Heart right ventricle (tissue), 16 donors: Measurements from ENCODE around the gene LINC01488. TPM values are rescaled to one million over a fixed set of nuclear protein-coding genes. Genes with fewer than 3 reads are reported as not detected.

ENCODE experiments used
- ATAC-seq, 8 donors: fragments of 200-7000 bp; cut with Tn5 transposase; one replicate each; pipeline ENCODE4 v1.9.1; 2020; ENCODE audit warnings: mild to moderate bottlenecking in 8 of 8, moderate library complexity in 8 of 8, moderate number of reproducible peaks in 1 of 8
- DNase-seq, 2 donors: peaks; one replicate each; pipeline ENCODE4 v3.0.0-alpha.2; 2020
- H3K27ac ChIP-seq, 10 donors: fragments of 200-600 bp; sonication (generic) in 2 of 10; one replicate each; pipeline versions ENCODE4 v1.5.0 to v1.8.0; 2020 to 2022; ENCODE audit warnings: mild to moderate bottlenecking in 3 of 10
- H3K27me3 ChIP-seq, 7 donors: fragments of 200-600 bp; one replicate each; pipeline ENCODE4 v1.8.0; 2021 to 2022; ENCODE audit warnings: mild to moderate bottlenecking in 2 of 7
- H3K36me3 ChIP-seq, 9 donors: fragments of 200-600 bp; sonication (generic) in 1 of 9; one replicate each; pipeline versions ENCODE4 v1.5.0 to v1.8.0; 2020 to 2022; ENCODE audit warnings: mild to moderate bottlenecking in 2 of 9
- H3K4me1 ChIP-seq, 9 donors: fragments of 200-600 bp; sonication (generic) in 1 of 9; one replicate each; pipeline versions ENCODE4 v1.5.0 to v1.8.0; 2020 to 2022; ENCODE audit warnings: mild to moderate bottlenecking in 4 of 9
- H3K4me3 ChIP-seq, 10 donors: fragments of 200-600 bp; sonication (generic) in 2 of 10; one replicate each; pipeline versions ENCODE4 v1.5.0 to v1.8.0; 2020 to 2022; ENCODE audit warnings: mild to moderate bottlenecking in 7 of 10, moderate library complexity in 2 of 10
- H3K9me3 ChIP-seq, 11 donors: fragments of 200-600 bp in 10 of 11; sonication (generic) in 2 of 11; one replicate each; pipeline versions ENCODE4 v1.5.0 to v1.8.0; 2013 to 2022; ENCODE audit warnings: mild to moderate bottlenecking in 2 of 11, control low read depth in 1 of 11, moderate library complexity in 1 of 11
- CTCF ChIP-seq, 9 donors: fragments of 200-600 bp; sonication (generic) in 2 of 9; IDR thresholded peaks; one replicate each; pipeline versions ENCODE4 v1.5.0 to v1.8.0; 2021 to 2022; ENCODE audit warnings: antibody characterized with exemption in 9 of 9, mild to moderate bottlenecking in 5 of 9, moderate library complexity in 1 of 9
- WGBS, 2 donors: extraction: QIAGEN DNeasy Blood & Tissue Kit; methylation state at CpG; one replicate each; pipeline ENCODE4 v1.1.7; 2013; ENCODE audit warnings: inconsistent platforms in 1 of 2; 5-methylcytosine and 5-hydroxymethylcytosine counted together
- intact Hi-C, 10 donors: fragments of 100-400 bp; cut with DNase I; formaldehyde crosslinking; loops; one replicate each; pipeline versions ENCODE4 v1.11.1 to v1.14.2; 2022
- polyA plus RNA-seq, 2 donors: library from polyadenylated mRNA; stranded (reverse); fragments of 200-250 nt; gene quantifications; one replicate each; pipeline ENCODE4 v1.2.3, GENCODE V29; 2013
- total RNA-seq, 10 donors: library from RNA; stranded (reverse); fragmentation: NEBNext Ultra II Directional in 3 of 10; extraction: Animal tissue kit (Norgen Biotek cat#: 25700) in 3 of 10; gene quantifications; one replicate each; pipeline versions ENCODE4 v1.2.1 to v1.2.4, GENCODE V29; 2021 to 2023
- donor health status: Arrhythmogenic right ventricular cardiomyopathy.
- donor health status: ischemic (EF 13 %, LVEDD 7.1; RV severe dilation, severe dysfunction).
- donor health status: healthy with polysubstance abuse.
- donor health status: DM: no; HTN: yes; CAD: no.
- donor health status: DM: no; HTN: no; CAD: no.
- donor health status: ischemic (EF 25% LVEDD 6.9; RV normal size, moderate dysfunction).
- donor health status: ischemic (EF 25% LVEDD 5.7; RV mildly dilated, moderate dysfunction).
- donor health status: healthy.
- donor health status: DM: yes; HTN: yes; CAD: no.
- donor health status: Ischemic cardiomyopathy.
- donor health status: ischemic (EF 35%, LVEDD 5.7; RV mildly dilated, moderate dysfunction).
- donor health status: nonischemic (EF 11% LVEDD 7.7; RV severe dilation, severe dysfunction).
- donor health status: DM: yes; HTN: yes; CAD: no.
- donor health status: PGD.
- donor health status: ischemic (EF 29% LVEDD 5.4; RV normal size, mild dysfunction).
- donor health status: nonischemic (EF 23%, LVEDD 6.1; RV moderate dilation, normal function).

The LINC01488 gene
- total and polyA plus RNA-seq, 12 donors = 0.03 to 0.59 (median 0.15) TPM; not detected in 4

GRCh38 chr11:69531717-69532088 is 50.2 kb downstream of the LINC01488 start:
- Histone ChIP-seq H3K27ac (no peak overlapping the region), H3K4me1 (no peaks in the 10 kb centered on the region), H3K4me3 (no peak overlapping the region), H3K27me3 (no peaks in the 10 kb centered on the region), H3K36me3 (no peaks in the 10 kb centered on the region), H3K9me3 (no peaks in the 10 kb centered on the region)
- intact Hi-C loops = no loop called here
- DNase-seq (no peak), ATAC-seq (no peak)
- WGBS, 2 donors = 88 to 92% methylated on average over 9 of the region's 9 CpGs
- no peak for TF ChIP-seq CTCF (IDR thresholded peaks at IDR 0.05)

GRCh38 chr11:69533296-69534165 is 52.1 kb downstream of the LINC01488 start:
- Histone ChIP-seq H3K4me3 (no peak overlapping the region), H3K27me3 (no peaks in the 10 kb centered on the region), H3K4me1 (peaks cover 0 to 10% (median 3%) of the 10 kb centered on the region in 9 donors), H3K27ac (no peak overlapping the region), H3K9me3 (no peaks in the 10 kb centered on the region), H3K36me3 (no peaks in the 10 kb centered on the region)
- peak in 1 of 8 donors; percentile 8 for ATAC-seq
- 80 to 85% methylated on average over 23 of the region's 23 CpGs for WGBS, 2 donors
- TF ChIP-seq CTCF (IDR thresholded peaks at IDR 0.05) = no peak
- intact Hi-C loops = no loop called here
- DNase-seq = no peak

- intact Hi-C loops = no loop called here
- H3K4me3 ChIP-seq = no peak overlapping the region
- WGBS, 2 donors = 56 to 59% methylated on average over 14 of the region's 14 CpGs
- no peaks in the 10 kb centered on the region for H3K36me3 ChIP-seq
- peak in 1 of 8 donors; percentile 17 for ATAC-seq
- no peaks in the 10 kb centered on the region for H3K9me3 ChIP-seq
- no peak overlapping the region for H3K27ac ChIP-seq
- no peaks in the 10 kb centered on the region for H3K27me3 ChIP-seq
- peaks cover 0 to 16% (median 9%) of the 10 kb centered on the region in 9 donors for H3K4me1 ChIP-seq
- no peak for TF ChIP-seq CTCF (IDR thresholded peaks at IDR 0.05)
- DNase-seq = no peak
Observed at GRCh38 chr11:69534166-69534530, 52.7 kb downstream of the LINC01488 start.

GRCh38 chr11:69535908-69536307 is 54.4 kb downstream of the LINC01488 start:
- peaks cover 0 to 34% (median 26%) of the 10 kb centered on the region in 9 donors for H3K4me1 ChIP-seq

More at GRCh38 chr11:69535908-69536307, 54.4 kb downstream of the LINC01488 start:
- 87 to 93% methylated on average over 7 of the region's 7 CpGs for WGBS, 2 donors
- H3K36me3 ChIP-seq = no peaks in the 10 kb centered on the region
- no peak overlapping the region for H3K4me3 ChIP-seq
- H3K27me3 ChIP-seq = no peaks in the 10 kb centered on the region
- TF ChIP-seq CTCF (IDR thresholded peaks at IDR 0.05) = no peak
- no peak for DNase-seq
- no peaks in the 10 kb centered on the region for H3K9me3 ChIP-seq
- intact Hi-C loops = no loop called here
- no peak for ATAC-seq
- no peak overlapping the region for H3K27ac ChIP-seq
